Stomach smooth muscle (tissue), 2 donors: Measurements from ENCODE around the gene CST6.
A peak's percentile ranks its signal among the peaks of the same experiment; 100 is the strongest.

ENCODE experiments used
- H3K27ac ChIP-seq: one replicate; pipeline ENCODE4 v1.7.0; 2013; ENCODE audit warnings: mild to moderate bottlenecking, low read length, inconsistent platforms
- H3K27me3 ChIP-seq, 2 donors: one replicate each; pipeline ENCODE4 v1.7.0; 2013; ENCODE audit warnings: low read length in 2 of 2; ENCODE audit not compliant: insufficient read depth in 2 of 2, control insufficient read depth in 1 of 2
- H3K36me3 ChIP-seq, 2 donors: one replicate each; pipeline ENCODE4 v1.7.0; 2013; ENCODE audit warnings: low read length in 2 of 2; ENCODE audit not compliant: control insufficient read depth in 2 of 2, insufficient read depth in 2 of 2
- H3K4me1 ChIP-seq: one replicate; pipeline ENCODE4 v1.7.0; 2013; ENCODE audit warnings: low read length; ENCODE audit not compliant: control insufficient read depth, insufficient read depth
- H3K4me3 ChIP-seq, 2 donors: one replicate each; pipeline ENCODE4 v1.7.0; 2013; ENCODE audit warnings: low read length in 2 of 2
- H3K9ac ChIP-seq, 2 donors: one replicate each; pipeline ENCODE4 v1.7.0; 2013; ENCODE audit warnings: low read length in 2 of 2, mild to moderate bottlenecking in 1 of 2
- H3K9me3 ChIP-seq, 2 donors: one replicate each; pipeline ENCODE4 v1.7.0; 2013; ENCODE audit warnings: low read length in 2 of 2; ENCODE audit not compliant: control insufficient read depth in 2 of 2
- donor health status: healthy.
- donor health status: Pancreatic carcinoma.

Gene CST6

DNA sequence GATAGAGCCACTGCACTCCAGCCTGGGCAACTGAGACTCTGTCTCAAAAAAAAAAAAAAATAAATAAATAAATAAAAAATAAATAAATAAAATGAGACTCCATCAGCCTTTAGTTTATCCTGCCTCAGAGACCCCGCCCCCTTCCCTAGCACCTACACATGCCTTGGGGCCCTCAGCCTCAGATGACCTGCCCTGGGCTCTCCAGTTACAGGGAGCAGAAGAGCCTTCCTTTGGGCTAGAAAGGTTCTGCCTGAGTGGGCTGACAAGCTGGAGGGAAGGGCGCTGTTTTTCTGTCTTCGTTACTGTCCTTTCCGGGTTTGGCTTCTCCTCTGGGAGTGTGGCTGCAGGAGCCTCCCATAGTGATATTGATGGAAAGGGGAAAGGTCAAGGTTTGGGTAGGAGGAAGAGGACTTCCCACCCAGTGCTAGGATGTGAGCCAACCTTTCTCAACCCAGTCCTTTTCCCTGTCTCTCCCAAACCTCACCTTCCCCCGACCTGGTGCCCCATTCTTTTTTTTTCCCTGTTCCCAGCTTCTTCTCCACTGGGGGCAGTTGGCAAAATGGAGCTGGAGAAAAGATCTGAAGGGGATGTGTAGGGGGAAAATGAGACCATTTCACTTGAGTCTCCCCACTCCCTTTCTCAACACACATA, 38.9 kb downstream of the CST6 start:
- peaks cover 6 to 23% of the 10 kb centered on the region in 2 donors for H3K27me3 ChIP-seq
- no peak overlapping the region for H3K4me3 ChIP-seq
- H3K9ac ChIP-seq, result peak overlapping the region in 1 of 2 donors; percentile 89
- H3K27ac ChIP-seq, result peak overlapping the region; percentile 79
- H3K4me1 ChIP-seq, result peaks cover 24% of the 10 kb centered on the region
- peaks cover 4 to 8% of the 10 kb centered on the region in 2 donors for H3K36me3 ChIP-seq
- no peaks in the 10 kb centered on the region for H3K9me3 ChIP-seq

DNA sequence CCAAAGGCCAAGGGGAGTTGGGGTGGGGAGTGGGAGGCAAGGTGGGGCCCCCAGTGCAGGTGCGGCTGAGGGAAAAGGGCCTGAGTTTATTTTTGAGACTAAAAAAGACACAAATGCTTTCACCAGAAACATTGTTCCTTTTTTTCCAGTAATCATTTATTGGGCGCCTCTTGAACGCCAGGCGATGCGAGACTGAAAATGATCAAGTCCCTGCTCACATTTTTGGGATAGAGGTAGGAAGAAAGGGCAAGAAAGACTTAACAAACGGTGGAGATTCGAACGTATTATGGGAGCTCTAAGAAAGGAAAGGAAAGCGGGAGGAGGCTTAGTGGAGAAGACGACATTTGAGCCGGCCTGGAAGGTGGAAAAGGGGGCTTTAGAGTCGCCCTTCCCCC, 39.6 kb downstream of the CST6 start:
- peak overlapping the region; percentile 98 to 99 for H3K4me3 ChIP-seq
- no peaks in the 10 kb centered on the region for H3K9me3 ChIP-seq
- H3K27me3 ChIP-seq, result peaks cover 6 to 20% of the 10 kb centered on the region in 2 donors
- peak overlapping the region; percentile 82 to 89 for H3K9ac ChIP-seq
- peaks cover 24% of the 10 kb centered on the region for H3K4me1 ChIP-seq
- peak overlapping the region; percentile 79 for H3K27ac ChIP-seq
- peaks cover 4 to 12% of the 10 kb centered on the region in 2 donors for H3K36me3 ChIP-seq

DNA sequence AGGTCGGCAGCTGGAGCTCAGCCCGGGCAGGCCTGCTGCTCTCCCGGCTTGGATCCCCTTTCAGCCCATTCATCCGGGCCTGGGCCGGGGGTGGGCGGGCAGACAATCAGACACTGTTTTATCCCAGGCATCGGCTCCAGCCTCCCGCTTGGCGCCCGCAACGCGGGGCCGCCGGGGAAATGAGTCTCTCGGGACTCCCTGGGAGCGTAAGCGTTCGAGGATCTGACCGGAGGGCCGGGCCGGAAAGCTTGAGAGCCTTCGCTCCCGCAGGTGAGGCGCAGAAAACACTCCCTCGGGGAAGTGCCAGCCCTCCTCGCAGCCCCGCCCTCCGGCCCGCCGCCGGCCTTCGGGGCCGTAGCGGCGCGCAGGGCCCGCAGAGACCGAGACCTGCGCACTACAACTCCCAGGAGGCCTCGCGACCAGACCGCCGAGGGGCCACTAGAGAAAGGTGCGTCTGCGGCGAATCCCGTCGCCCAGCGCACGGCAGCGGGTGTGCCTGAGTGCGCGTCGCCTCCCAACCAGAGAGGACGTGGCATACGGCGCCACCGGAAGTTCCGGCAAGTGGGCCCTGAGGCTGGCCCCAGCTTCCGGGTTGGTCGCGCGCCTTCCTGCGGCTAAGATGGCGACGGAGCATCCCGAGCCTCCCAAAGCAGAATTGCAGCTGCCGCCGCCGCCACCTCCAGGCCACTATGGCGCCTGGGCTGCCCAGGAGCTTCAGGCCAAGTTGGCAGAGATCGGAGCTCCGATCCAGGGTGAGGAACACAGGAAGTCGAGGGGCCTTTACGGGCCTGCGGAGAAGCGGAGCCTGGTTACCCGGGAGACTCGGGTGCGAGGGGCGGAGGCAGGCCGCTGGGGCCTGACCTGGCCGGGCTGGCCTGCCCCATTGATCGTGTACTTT, 40.2 kb downstream of the CST6 start, which contains the start of gene SF3B2:
Gene SF3B2, plus strand, starts transcription at position 599 of the 898 bp plus-strand sequence. Its CDS starts 21 bp downstream, at position 620.
- Histone ChIP-seq H3K27me3 (peaks cover 6 to 18% of the 10 kb centered on the region in 2 donors), H3K4me3 (peak within 1 kb of the TSS; percentile 98 to 99), H3K9ac (peak within 1 kb of the TSS; percentile 92 to 97), H3K36me3 (peaks cover 10 to 19% of the 10 kb centered on the region in 2 donors), H3K9me3 (no peaks in the 10 kb centered on the region), H3K4me1 (peaks cover 24% of the 10 kb centered on the region), H3K27ac (peak within 1 kb of the TSS; percentile 79)

DNA sequence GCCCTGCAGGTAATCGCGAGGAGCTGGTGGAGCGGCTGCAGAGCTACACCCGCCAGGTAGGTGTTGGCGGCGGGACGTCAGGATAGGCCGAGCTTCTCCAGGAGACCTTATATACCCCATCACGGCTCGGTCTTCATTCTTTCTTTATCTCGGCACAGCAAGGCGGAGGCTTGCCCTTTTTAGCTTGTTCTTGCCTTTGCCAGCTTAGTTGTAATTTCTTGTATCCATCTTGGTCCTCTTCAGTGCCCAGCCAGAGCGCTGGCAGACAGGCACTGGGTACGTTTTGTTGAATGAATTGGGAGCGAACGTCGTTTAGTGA, 40.8 kb downstream of the CST6 start:
- Histone ChIP-seq H3K4me3 (peak overlapping the region; percentile 98 to 99), H3K27me3 (peaks cover 3 to 12% of the 10 kb centered on the region in 2 donors), H3K27ac (peak overlapping the region; percentile 79), H3K9me3 (no peaks in the 10 kb centered on the region), H3K4me1 (peaks cover 24% of the 10 kb centered on the region), H3K36me3 (peaks cover 15 to 21% of the 10 kb centered on the region in 2 donors), H3K9ac (peak overlapping the region; percentile 92 to 97)

DNA sequence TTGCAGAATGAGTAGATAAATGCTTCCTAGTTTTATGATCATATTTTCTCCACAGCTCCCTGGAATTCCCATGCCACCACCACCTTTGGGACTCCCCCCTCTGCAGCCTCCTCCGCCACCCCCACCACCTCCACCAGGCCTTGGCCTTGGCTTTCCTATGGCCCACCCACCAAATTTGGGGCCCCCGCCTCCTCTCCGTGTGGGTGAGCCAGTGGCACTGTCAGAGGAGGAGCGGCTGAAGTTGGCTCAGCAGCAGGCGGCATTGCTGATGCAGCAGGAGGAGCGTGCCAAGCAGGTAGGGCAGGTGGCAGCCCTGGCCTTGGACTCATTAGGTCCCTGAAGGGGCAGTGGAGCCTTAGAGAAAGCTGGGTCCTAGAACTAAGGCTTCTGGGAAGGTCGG, 43.2 kb downstream of the CST6 start:
- no peak overlapping the region for H3K27ac ChIP-seq
- peaks cover 37 to 44% of the 10 kb centered on the region in 2 donors for H3K36me3 ChIP-seq
- no peaks in the 10 kb centered on the region for H3K9me3 ChIP-seq
- H3K4me3 ChIP-seq, result no peak overlapping the region
- H3K27me3 ChIP-seq, result no peaks in the 10 kb centered on the region
- no peak overlapping the region for H3K9ac ChIP-seq
- peaks cover 22% of the 10 kb centered on the region for H3K4me1 ChIP-seq

DNA sequence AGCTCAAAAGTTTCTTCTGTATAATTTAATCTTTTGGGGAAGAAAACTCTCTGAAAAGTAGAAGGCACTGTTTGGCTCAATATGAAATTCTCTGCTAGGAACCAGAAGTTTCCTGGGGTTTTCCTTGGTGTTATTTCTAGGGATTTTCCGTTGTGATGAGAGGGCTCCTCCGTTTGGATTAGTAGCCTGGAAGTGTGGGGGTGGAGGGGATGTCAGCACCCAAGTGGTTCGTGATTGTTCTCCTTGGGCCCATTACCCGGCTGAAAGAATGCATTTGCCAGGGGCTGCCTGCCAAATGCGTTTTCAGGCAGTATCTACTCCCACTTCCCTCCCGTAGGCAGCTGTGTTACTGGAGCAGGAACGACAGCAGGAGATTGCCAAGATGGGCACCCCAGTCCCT, 44.7 kb downstream of the CST6 start:
- Histone ChIP-seq H3K4me1 (peaks cover 17% of the 10 kb centered on the region), H3K36me3 (peaks cover 52 to 57% of the 10 kb centered on the region in 2 donors), H3K27ac (no peak overlapping the region), H3K27me3 (no peaks in the 10 kb centered on the region), H3K9me3 (no peaks in the 10 kb centered on the region), H3K4me3 (no peak overlapping the region), H3K9ac (no peak overlapping the region)

DNA sequence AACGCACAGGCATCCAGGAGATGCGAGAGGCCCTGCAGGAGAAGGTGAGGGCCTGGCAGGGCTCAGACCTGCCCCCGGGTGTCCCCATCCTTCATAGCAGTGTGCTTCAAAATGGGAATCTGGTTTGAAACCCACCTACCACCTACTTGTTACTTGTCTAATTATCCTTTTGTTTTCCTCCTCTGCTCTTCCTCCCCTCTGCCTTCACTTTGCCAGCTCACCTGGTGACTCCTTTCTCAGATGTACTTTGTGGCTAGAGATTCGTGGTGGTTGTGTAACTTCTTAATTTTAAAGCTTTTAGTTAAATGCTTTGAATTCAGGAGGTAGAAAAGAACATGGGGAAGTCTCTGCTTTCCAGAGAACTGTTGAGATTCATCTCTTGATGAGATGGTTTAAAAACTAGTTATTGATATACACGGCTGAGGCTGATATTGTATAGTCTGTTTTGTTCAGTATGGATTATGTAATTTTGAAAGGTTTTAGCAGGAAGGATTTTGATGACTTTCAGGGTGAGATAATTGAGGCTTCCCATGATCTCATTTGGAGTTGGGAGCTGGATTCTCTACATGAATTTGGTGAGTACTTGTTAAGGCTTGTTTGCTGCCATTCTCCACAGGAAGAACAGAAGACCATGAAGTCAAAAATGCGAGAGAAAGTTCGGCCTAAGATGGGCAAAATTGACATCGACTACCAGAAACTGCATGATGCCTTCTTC, 48.3 kb downstream of the CST6 start:
- no peaks in the 10 kb centered on the region for H3K9me3 ChIP-seq
- peaks cover 69 to 76% of the 10 kb centered on the region in 2 donors for H3K36me3 ChIP-seq

DNA sequence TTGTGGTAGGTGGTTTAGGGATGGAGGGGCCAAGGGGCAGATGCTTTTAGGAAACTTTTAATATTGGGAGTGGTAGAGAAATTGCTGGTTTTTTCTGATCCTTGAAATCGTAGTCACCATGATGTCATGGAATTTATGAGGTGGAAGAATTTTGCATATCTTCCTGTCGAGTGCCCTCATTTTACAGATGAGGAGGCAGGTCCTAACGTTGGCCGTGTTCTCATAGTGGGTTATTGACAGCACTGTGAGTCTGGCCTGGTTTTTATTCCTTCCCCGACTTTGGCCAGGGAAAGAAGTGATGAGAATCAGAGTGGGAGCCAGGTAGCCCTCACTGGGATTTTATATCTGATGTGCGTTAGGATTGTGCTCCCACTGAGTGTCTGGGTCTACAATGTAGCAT, 49.5 kb downstream of the CST6 start:
- H3K27me3 ChIP-seq, result no peaks in the 10 kb centered on the region
- no peaks in the 10 kb centered on the region for H3K4me1 ChIP-seq
- no peak overlapping the region for H3K4me3 ChIP-seq
- H3K27ac ChIP-seq, result peak overlapping the region; percentile 6
- no peaks in the 10 kb centered on the region for H3K9me3 ChIP-seq
- peaks cover 68 to 72% of the 10 kb centered on the region in 2 donors for H3K36me3 ChIP-seq
- no peak overlapping the region for H3K9ac ChIP-seq

More for the DNA sequence above, 48.3 kb downstream of the CST6 start:
- Histone ChIP-seq H3K9ac (no peak overlapping the region), H3K27me3 (no peaks in the 10 kb centered on the region), H3K4me1 (no peaks in the 10 kb centered on the region), H3K27ac (no peak overlapping the region), H3K4me3 (no peak overlapping the region)

DNA sequence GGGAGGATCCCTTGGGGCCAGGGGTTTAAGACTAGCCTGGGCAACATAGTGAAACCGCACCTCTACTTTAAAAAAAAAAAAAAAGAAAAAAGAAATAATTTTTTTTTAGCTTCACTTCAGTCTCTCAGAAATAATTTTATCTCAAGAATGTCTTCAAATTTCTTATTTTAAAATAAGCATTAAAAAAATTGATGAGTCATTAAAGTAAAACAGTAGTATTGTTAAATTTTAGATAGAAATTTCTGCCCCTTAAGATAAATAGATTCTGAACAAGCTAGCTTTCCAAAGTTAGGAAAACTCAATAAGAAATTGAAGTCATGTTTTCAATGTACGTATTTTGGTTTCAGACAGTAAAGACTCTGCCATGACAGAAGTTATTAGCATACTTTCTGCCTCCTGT, 50.6 kb downstream of the CST6 start:
- Histone ChIP-seq H3K9ac (no peak overlapping the region), H3K27ac (no peak overlapping the region), H3K27me3 (no peaks in the 10 kb centered on the region), H3K9me3 (no peaks in the 10 kb centered on the region), H3K4me3 (no peak overlapping the region), H3K4me1 (no peaks in the 10 kb centered on the region), H3K36me3 (peaks cover 69 to 74% of the 10 kb centered on the region in 2 donors)
